HepG2 (cell line): Measurements from ENCODE around the gene RPL5. TPM values are rescaled to one million over a fixed set of nuclear protein-coding genes. Genes with fewer than 3 reads are reported as not detected.
A peak's percentile ranks its signal among the peaks of the same experiment; 100 is the strongest.

Experiments used
- FOSL2 ChIP-seq: sonication (generic); formaldehyde crosslinking; IDR thresholded peaks from 2 replicates; pipeline ENCODE4 v1.4.0; 2020; ENCODE audit warnings: missing genetic modification reagents
- FOXA3 ChIP-seq: IDR thresholded peaks from 2 replicates; pipeline ENCODE4 v1.6.1; 2016; ENCODE audit warnings: missing genetic modification reagents, missing compliant biosample characterization
- MTF2 ChIP-seq: sonication (generic); formaldehyde crosslinking; IDR thresholded peaks from 2 replicates; pipeline ENCODE4 v1.5.0; 2020; ENCODE audit warnings: missing genetic modification reagents, borderline replicate concordance
- RFXAP ChIP-seq: sonication (generic); formaldehyde crosslinking; IDR thresholded peaks from 2 replicates; pipeline ENCODE4 v1.4.0; 2020; ENCODE audit warnings: missing genetic modification reagents, borderline replicate concordance
- SMAD3 ChIP-seq: sonication (generic); formaldehyde crosslinking; IDR thresholded peaks from 2 replicates; pipeline ENCODE4 v1.4.0; 2020; ENCODE audit warnings: missing genetic modification reagents
- SYNCRIP ChIP-seq: fragments of 200-400 bp; formaldehyde crosslinking; IDR thresholded peaks from 2 replicates; pipeline ENCODE4 v1.6.1; 2018; ENCODE audit warnings: mild to moderate bottlenecking, low read depth, low read length; ENCODE audit not compliant: insufficient read depth
- ZNF224 ChIP-seq: sonication (generic); formaldehyde crosslinking; IDR thresholded peaks from 2 replicates; pipeline ENCODE4 v1.5.0; 2020; ENCODE audit warnings: mild to moderate bottlenecking, missing genetic modification reagents
- ZNF235 ChIP-seq: sonication (generic); formaldehyde crosslinking; IDR thresholded peaks from 2 replicates; pipeline ENCODE4 v1.8.1; 2023; ENCODE audit warnings: mild to moderate bottlenecking, missing genetic modification reagents, borderline replicate concordance
- ZNF367 ChIP-seq: sonication (generic); formaldehyde crosslinking; IDR thresholded peaks from 2 replicates; pipeline ENCODE4 v1.4.0; 2020; ENCODE audit warnings: missing genetic modification reagents, borderline replicate concordance
- ZNF549 ChIP-seq: sonication (generic); formaldehyde crosslinking; IDR thresholded peaks from 2 replicates; pipeline ENCODE4 v1.5.0; 2020; ENCODE audit warnings: missing genetic modification reagents
- ZNF609 ChIP-seq: sonication (generic); formaldehyde crosslinking; IDR thresholded peaks from 2 replicates; pipeline ENCODE4 v1.4.0; 2020; ENCODE audit warnings: mild to moderate bottlenecking, missing genetic modification reagents, borderline replicate concordance
- ZNF644 ChIP-seq: IDR thresholded peaks from 2 replicates; pipeline ENCODE4 v1.6.1; 2016; ENCODE audit warnings: low read depth
- ZSCAN21 ChIP-seq: sonication (generic); formaldehyde crosslinking; IDR thresholded peaks from 2 replicates; pipeline ENCODE4 v1.8.0; 2022; ENCODE audit warnings: mild to moderate bottlenecking, missing genetic modification reagents, moderate library complexity, borderline replicate concordance
- polyA plus RNA-seq, 8 experiments: library from polyadenylated mRNA; depleted of rRNA in 3 of 8; stranded (reverse) in 7 of 8; unstranded in 1 of 8; fragments of >200 nt; fragmentation: Illumina TruSeq in 4 of 8; extraction: Trizol in 4 of 8; gene quantifications; 2 replicates each; pipeline versions ENCODE4 v1.2.1 to v1.2.3, GENCODE V29; 2011 to 2016; ENCODE audit warnings: low read depth in 4 of 8, missing spikeins in 1 of 8, mixed read lengths in 1 of 8; ENCODE audit not compliant: insufficient read depth in 1 of 8
- total RNA-seq, 5 experiments: library from RNA; depleted of rRNA; stranded (reverse); fragments of >200 nt; fragmentation: Illumina TruSeq; extraction: Trizol; gene quantifications; 2 replicates each; pipeline ENCODE4 v1.2.3, GENCODE V29; 2016; ENCODE audit warnings: low read depth in 1 of 5
- TF ChIP-seq, protein P1 (sequence below): sonication (generic); formaldehyde crosslinking; IDR thresholded peaks from one replicate; pipeline ENCODE4 v1.5.1; 2020; ENCODE audit warnings: mild to moderate bottlenecking, missing genetic modification reagents; ENCODE audit errors: not compliant biosample characterization
- TF ChIP-seq, protein P2 (sequence below): sonication (generic); formaldehyde crosslinking; IDR thresholded peaks from 2 replicates; pipeline ENCODE4 v1.8.0; 2022; ENCODE audit warnings: mild to moderate bottlenecking, missing genetic modification reagents, borderline replicate concordance

The RPL5 gene
- total and polyA plus RNA-seq, 2 of the 13 experiments (the other 11 are each of a cell fraction or from before 2014, with no cell fraction given), result 2,304 to 2,520 TPM

GRCh38 chr1:92886886-92887419 is 55.1 kb downstream of the RPL5 start (continued):
- TF ChIP-seq, protein P1, sequence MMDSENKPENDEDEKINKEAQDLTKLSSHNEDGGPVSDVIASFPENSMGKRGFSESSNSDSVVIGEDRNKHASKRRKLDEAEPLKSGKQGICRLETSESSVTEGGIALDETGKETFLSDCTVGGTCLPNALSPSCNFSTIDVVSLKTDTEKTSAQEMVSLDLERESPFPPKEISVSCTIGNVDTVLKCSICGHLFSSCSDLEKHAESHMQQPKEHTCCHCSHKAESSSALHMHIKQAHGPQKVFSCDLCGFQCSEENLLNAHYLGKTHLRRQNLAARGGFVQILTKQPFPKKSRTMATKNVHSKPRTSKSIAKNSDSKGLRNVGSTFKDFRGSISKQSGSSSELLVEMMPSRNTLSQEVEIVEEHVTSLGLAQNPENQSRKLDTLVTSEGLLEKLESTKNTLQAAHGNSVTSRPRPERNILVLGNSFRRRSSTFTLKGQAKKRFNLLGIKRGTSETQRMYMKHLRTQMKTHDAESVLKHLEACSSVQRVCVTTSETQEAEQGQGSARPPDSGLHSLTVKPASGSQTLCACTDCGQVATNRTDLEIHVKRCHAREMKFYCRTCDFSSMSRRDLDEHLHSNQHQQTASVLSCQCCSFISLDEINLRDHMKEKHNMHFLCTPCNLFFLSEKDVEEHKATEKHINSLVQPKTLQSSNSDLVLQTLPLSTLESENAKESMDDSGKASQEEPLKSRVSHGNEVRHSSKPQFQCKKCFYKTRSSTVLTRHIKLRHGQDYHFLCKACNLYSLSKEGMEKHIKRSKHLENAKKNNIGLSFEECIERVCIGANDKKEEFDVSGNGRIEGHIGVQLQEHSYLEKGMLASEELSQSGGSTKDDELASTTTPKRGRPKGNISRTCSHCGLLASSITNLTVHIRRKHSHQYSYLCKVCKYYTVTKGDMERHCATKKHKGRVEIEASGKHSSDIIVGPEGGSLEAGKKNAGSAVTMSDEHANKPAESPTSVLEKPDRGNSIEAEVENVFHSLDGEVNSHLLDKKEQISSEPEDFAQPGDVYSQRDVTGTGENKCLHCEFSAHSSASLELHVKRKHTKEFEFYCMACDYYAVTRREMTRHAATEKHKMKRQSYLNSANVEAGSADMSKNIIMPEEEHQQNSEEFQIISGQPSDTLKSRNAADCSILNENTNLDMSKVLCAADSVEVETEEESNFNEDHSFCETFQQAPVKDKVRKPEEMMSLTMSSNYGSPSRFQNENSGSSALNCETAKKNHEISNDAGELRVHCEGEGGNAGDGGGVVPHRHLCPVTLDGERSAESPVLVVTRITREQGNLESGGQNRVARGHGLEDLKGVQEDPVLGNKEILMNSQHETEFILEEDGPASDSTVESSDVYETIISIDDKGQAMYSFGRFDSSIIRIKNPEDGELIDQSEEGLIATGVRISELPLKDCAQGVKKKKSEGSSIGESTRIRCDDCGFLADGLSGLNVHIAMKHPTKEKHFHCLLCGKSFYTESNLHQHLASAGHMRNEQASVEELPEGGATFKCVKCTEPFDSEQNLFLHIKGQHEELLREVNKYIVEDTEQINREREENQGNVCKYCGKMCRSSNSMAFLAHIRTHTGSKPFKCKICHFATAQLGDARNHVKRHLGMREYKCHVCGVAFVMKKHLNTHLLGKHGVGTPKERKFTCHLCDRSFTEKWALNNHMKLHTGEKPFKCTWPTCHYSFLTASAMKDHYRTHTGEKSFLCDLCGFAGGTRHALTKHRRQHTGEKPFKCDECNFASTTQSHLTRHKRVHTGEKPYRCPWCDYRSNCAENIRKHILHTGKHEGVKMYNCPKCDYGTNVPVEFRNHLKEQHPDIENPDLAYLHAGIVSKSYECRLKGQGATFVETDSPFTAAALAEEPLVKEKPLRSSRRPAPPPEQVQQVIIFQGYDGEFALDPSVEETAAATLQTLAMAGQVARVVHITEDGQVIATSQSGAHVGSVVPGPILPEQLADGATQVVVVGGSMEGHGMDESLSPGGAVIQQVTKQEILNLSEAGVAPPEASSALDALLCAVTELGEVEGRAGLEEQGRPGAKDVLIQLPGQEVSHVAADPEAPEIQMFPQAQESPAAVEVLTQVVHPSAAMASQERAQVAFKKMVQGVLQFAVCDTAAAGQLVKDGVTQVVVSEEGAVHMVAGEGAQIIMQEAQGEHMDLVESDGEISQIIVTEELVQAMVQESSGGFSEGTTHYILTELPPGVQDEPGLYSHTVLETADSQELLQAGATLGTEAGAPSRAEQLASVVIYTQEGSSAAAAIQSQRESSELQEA (CRISPR knock-in tag), result no peak
- TF ChIP-seq SYNCRIP, result no peak
- TF ChIP-seq ZNF609 (CRISPR knock-in tag), result peak; percentile 97
- peak; percentile 64 for TF ChIP-seq FOSL2 (CRISPR knock-in tag)
- TF ChIP-seq ZSCAN21 (CRISPR knock-in tag), result no peak
- TF ChIP-seq ZNF644 (CRISPR knock-in tag), result peak; percentile 80
- TF ChIP-seq ZNF549 (CRISPR knock-in tag), result no peak
- TF ChIP-seq ZNF367 (CRISPR knock-in tag), result no peak
- no peak for TF ChIP-seq ZNF235 (CRISPR knock-in tag)
- TF ChIP-seq SMAD3 (CRISPR knock-in tag), result no peak
- TF ChIP-seq ZNF224 (CRISPR knock-in tag), result no peak
- TF ChIP-seq FOXA3, result peak; percentile 89
- TF ChIP-seq, protein P2, sequence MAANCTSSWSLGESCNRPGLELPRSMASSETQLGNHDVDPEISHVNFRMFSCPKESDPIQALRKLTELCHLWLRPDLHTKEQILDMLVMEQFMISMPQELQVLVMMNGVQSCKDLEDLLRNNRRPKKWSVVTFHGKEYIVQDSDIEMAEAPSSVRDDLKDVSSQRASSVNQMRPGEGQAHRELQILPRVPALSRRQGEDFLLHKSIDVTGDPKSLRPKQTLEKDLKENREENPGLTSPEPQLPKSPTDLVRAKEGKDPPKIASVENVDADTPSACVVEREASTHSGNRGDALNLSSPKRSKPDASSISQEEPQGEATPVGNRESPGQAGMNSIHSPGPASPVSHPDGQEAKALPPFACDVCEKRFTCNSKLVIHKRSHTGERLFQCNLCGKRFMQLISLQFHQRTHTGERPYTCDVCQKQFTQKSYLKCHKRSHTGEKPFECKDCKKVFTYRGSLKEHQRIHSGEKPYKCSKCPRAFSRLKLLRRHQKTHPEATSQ (CRISPR knock-in tag), result no peak
- TF ChIP-seq MTF2 (CRISPR knock-in tag), result no peak
- peak; percentile 50; the same call in 1 of the 2 replicates for TF ChIP-seq RFXAP (CRISPR knock-in tag)
